Chondrocyte (in vitro differentiated cells): ENCODE data around the gene DNAH6. TPM values are rescaled to one million over a fixed set of nuclear protein-coding genes. Genes with fewer than 3 reads are reported as not detected.

Experiments used
- DNase-seq: peaks from one replicate; pipeline ENCODE4 v3.0.0; 2021; ENCODE audit warnings: mixed read lengths, low spot score
- H3K27ac Mint-ChIP-seq: one replicate; pipeline ENCODE4 v1.8.0; 2021; ENCODE audit warnings: mild to moderate bottlenecking, moderate library complexity, mixed read lengths; ENCODE audit not compliant: unreplicated experiment
- H3K27me3 Mint-ChIP-seq: 2 replicates; pipeline ENCODE4 v1.8.0; 2021; ENCODE audit warnings: low read depth, mixed read lengths
- H3K36me3 Mint-ChIP-seq: 2 replicates; pipeline ENCODE4 v1.8.0; 2021; ENCODE audit warnings: low read depth, mixed read lengths
- H3K4me1 Mint-ChIP-seq: 2 replicates; pipeline ENCODE4 v1.8.0; 2021; ENCODE audit warnings: low read depth, mild to moderate bottlenecking, mixed read lengths
- H3K4me3 Mint-ChIP-seq: one replicate; pipeline ENCODE4 v1.8.0; 2021; ENCODE audit warnings: mild to moderate bottlenecking, moderate library complexity, mixed read lengths; ENCODE audit not compliant: unreplicated experiment
- H3K9me3 Mint-ChIP-seq: 2 replicates; pipeline ENCODE4 v1.8.0; 2021; ENCODE audit warnings: low read depth, mixed read lengths
- CTCF ChIP-seq: fragments of 200-600 bp; sonication (generic); IDR thresholded peaks from 2 replicates; pipeline ENCODE4 v1.5.0; 2021; ENCODE audit warnings: antibody characterized with exemption, mild to moderate bottlenecking, moderate library complexity
- total RNA-seq: library from RNA; stranded (reverse); gene quantifications from 3 replicates; pipeline ENCODE4 v1.2.1, GENCODE V29; 2021

The DNAH6 gene
- total RNA-seq, 1 donor from 2014 or later: not detected

DNA sequence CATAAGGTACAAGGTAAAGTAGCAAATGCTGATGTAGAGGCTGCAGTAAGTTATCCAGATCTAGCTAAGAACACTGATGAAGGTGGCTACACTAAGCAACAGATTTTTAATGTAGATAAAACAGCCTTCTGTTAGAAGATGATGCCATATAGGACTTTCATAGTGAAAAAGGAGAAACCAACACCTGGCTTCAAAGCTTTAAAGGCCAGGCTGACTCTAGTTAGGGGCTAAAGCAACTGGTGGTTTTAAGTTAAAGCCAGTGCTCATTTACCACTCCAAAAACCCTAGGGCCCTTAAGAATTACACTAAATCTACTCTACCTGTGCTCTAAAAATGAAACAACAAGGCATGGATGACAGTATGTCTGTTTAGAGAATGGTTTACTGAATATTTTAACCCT is 131.0 kb downstream of the DNAH6 start:
- no peaks in the 10 kb centered on the region for H3K36me3 Mint-ChIP-seq
- no peak for DNase-seq
- H3K4me1 Mint-ChIP-seq: no peaks in the 10 kb centered on the region
- no peak overlapping the region for H3K4me3 Mint-ChIP-seq
- peaks cover 12% of the 10 kb centered on the region for H3K9me3 Mint-ChIP-seq
- TF ChIP-seq CTCF: no peak
- H3K27me3 Mint-ChIP-seq: peaks cover 26% of the 10 kb centered on the region
- H3K27ac Mint-ChIP-seq: no peak overlapping the region

- H3K4me3 Mint-ChIP-seq: no peak overlapping the region
- H3K36me3 Mint-ChIP-seq: no peaks in the 10 kb centered on the region
- H3K4me1 Mint-ChIP-seq: no peaks in the 10 kb centered on the region
- DNase-seq: no peak
- H3K27me3 Mint-ChIP-seq: peaks cover 32% of the 10 kb centered on the region
- no peak for TF ChIP-seq CTCF
- no peak overlapping the region for H3K27ac Mint-ChIP-seq
- H3K9me3 Mint-ChIP-seq: peaks cover 6% of the 10 kb centered on the region
Measured at GRCh38 chr2:84649058-84649457, 132.8 kb downstream of the DNAH6 start.

GRCh38 chr2:84649487-84650142 is 133.3 kb downstream of the DNAH6 start:
- Mint-ChIP-seq H3K27ac (no peak overlapping the region), H3K4me1 (no peaks in the 10 kb centered on the region), H3K27me3 (peaks cover 33% of the 10 kb centered on the region), H3K36me3 (no peaks in the 10 kb centered on the region), H3K9me3 (peaks cover 6% of the 10 kb centered on the region), H3K4me3 (no peak overlapping the region)
- DNase-seq: no peak
- no peak for TF ChIP-seq CTCF

DNA sequence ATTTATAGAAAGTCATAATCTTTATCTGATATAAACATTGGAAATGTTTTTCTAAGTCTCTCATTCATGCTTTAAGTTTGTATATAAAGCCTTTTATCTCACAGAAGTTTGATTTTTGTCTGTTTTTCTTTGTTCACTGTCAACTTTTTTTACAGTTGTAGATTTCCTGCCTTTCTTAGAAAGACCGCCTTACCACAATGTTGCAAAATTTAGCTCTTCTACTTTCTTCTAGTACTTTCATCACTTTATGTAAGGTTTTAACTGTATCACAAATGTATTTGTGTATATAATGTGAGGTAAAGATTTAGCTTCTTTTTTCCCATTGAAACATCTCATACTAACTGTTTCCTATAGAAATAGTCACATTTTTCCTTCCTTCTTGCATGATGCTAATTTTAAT is 136.1 kb downstream of the DNAH6 start:
- H3K9me3 Mint-ChIP-seq: peaks cover 3% of the 10 kb centered on the region
- H3K4me1 Mint-ChIP-seq: no peaks in the 10 kb centered on the region
- DNase-seq: no peak
- no peak overlapping the region for H3K4me3 Mint-ChIP-seq
- no peak for TF ChIP-seq CTCF
- H3K27me3 Mint-ChIP-seq: peaks cover 44% of the 10 kb centered on the region
- no peak overlapping the region for H3K27ac Mint-ChIP-seq
- H3K36me3 Mint-ChIP-seq: no peaks in the 10 kb centered on the region

GRCh38 chr2:84653302-84653701 is 137.0 kb downstream of the DNAH6 start:
- Mint-ChIP-seq H3K4me3 (no peak overlapping the region), H3K36me3 (no peaks in the 10 kb centered on the region), H3K27ac (no peak overlapping the region), H3K9me3 (peaks cover 3% of the 10 kb centered on the region), H3K4me1 (no peaks in the 10 kb centered on the region), H3K27me3 (peaks cover 42% of the 10 kb centered on the region)
- TF ChIP-seq CTCF: peak; percentile 27
- no peak for DNase-seq
